SK-N-SH (cell line): ENCODE results near the gene AP3S2. TPM values are rescaled to one million over a fixed set of nuclear protein-coding genes. Genes with fewer than 3 reads are reported as not detected.

Source experiments
- CTCF ChIA-PET: fragments of 300-600, 350-600 bp; formaldehyde crosslinking; extraction: SDS; loops from one replicate; lab custom pipeline; 2021; lab: Yijun Ruan, JAX
- POLR2A ChIA-PET: fragments of 350-600 bp; sonication (Branson Sonifier 250); formaldehyde crosslinking; extraction: SDS; loops from one replicate; lab custom pipeline; 2020; ENCODE audit warnings: antibody characterized with exemption, inconsistent platforms; lab: Yijun Ruan, JAX
- DNase-seq: peaks from one replicate; pipeline ENCODE4 v3.0.0; 2012
- H2AFZ ChIP-seq: fragments of 200-600 bp; sonication (generic); 2 replicates; pipeline ENCODE4 v1.8.1; 2016; ENCODE audit warnings: antibody characterized with exemption, mild to moderate bottlenecking, low read depth
- H3F3A ChIP-seq: fragments of 200-600 bp; sonication (generic); replicated peaks from 2 replicates; pipeline ENCODE3; 2016; ENCODE audit warnings: antibody characterized with exemption, mild to moderate bottlenecking; ENCODE audit not compliant: insufficient read depth
- H3K27ac ChIP-seq, 2 experiments: fragments of 200-500 bp in 1 of 2; fragments of 200-600 bp in 1 of 2; sonication (Bioruptor generic) in 1 of 2; sonication (generic), shearing (Covaris generic) in 1 of 2; 2 replicates each; pipeline versions ENCODE4 v1.5.1 to v1.6.1; 2014 to 2016; ENCODE audit warnings: low read depth in 2 of 2, inconsistent platforms in 1 of 2, low read length in 1 of 2, mild to moderate bottlenecking in 1 of 2, mixed read lengths in 1 of 2
- H3K27me3 ChIP-seq: fragments of 200-600 bp; sonication (generic), shearing (Covaris generic); 2 replicates; pipeline ENCODE4 v1.6.1; 2016; ENCODE audit warnings: mixed run types; ENCODE audit not compliant: insufficient read depth
- H3K36me3 ChIP-seq, 2 experiments: fragments of 200-500 bp in 1 of 2; fragments of 200-600 bp in 1 of 2; sonication (Bioruptor generic) in 1 of 2; sonication (generic) in 1 of 2; replicated peaks in 1 of 2; 2 replicates each; pipeline versions ENCODE3 to v1.5.1; 2014 to 2016; ENCODE audit warnings: low read length in 1 of 2, mild to moderate bottlenecking in 1 of 2; ENCODE audit not compliant: insufficient read depth in 2 of 2, control insufficient read depth in 1 of 2
- H3K4me1 ChIP-seq, 2 experiments: fragments of 200-500 bp in 1 of 2; fragments of 200-600 bp in 1 of 2; sonication (Bioruptor generic) in 1 of 2; sonication (generic), shearing (Covaris generic) in 1 of 2; 2 replicates each; pipeline versions ENCODE4 v1.5.1 to v1.6.1; 2014 to 2016; ENCODE audit warnings: low read depth in 1 of 2, low read length in 1 of 2, mixed run types in 1 of 2; ENCODE audit not compliant: insufficient read depth in 2 of 2, control insufficient read depth in 1 of 2
- H3K4me2 ChIP-seq: fragments of 200-600 bp; sonication (generic), shearing (Covaris generic); 2 replicates; pipeline ENCODE4 v1.6.1; 2017; ENCODE audit warnings: mixed run types
- H3K4me3 ChIP-seq, 2 experiments: fragments of 200-500 bp in 1 of 2; fragments of 200-600 bp in 1 of 2; sonication (Bioruptor generic) in 1 of 2; sonication (generic), shearing (Covaris generic) in 1 of 2; 2 replicates each; pipeline versions ENCODE4 v1.5.1 to v1.8.1; 2014 to 2016; ENCODE audit warnings: low read depth in 2 of 2, inconsistent platforms in 1 of 2, low read length in 1 of 2, mild to moderate bottlenecking in 1 of 2, mixed read lengths in 1 of 2, moderate library complexity in 1 of 2
- H3K79me2 ChIP-seq: fragments of 200-600 bp; sonication (generic); 2 replicates; pipeline ENCODE4 v1.8.1; 2017; ENCODE audit warnings: mild to moderate bottlenecking; ENCODE audit not compliant: insufficient read depth
- H3K9ac ChIP-seq: fragments of 200-600 bp; sonication (generic); 2 replicates; pipeline ENCODE4 v1.6.1; 2017; ENCODE audit warnings: mixed run types
- H3K9me2 ChIP-seq: fragments of 200-600 bp; sonication (generic); 2 replicates; pipeline ENCODE4 v1.6.1; 2017; ENCODE audit warnings: mixed run types
- H3K9me3 ChIP-seq: fragments of 200-600 bp; sonication (generic); 2 replicates; pipeline ENCODE4 v1.6.1; 2017; ENCODE audit warnings: mixed run types, mild to moderate bottlenecking, moderate library complexity
- H4K20me1 ChIP-seq: fragments of 200-600 bp; sonication (generic); 2 replicates; pipeline ENCODE4 v1.6.1; 2017; ENCODE audit warnings: mild to moderate bottlenecking, mixed run types; ENCODE audit not compliant: insufficient read depth
- FOSL2 ChIP-seq: IDR thresholded peaks from 2 replicates; pipeline ENCODE4 v1.4.0; 2012; ENCODE audit warnings: low read depth, mild to moderate bottlenecking, moderate library complexity, borderline replicate concordance
- GABPA ChIP-seq: IDR thresholded peaks from 2 replicates; pipeline ENCODE4 v1.4.0; 2012; ENCODE audit warnings: low read depth, mild to moderate bottlenecking
- GATA2 ChIP-seq: sonication (generic); formaldehyde crosslinking; IDR thresholded peaks from 2 replicates; pipeline ENCODE4 v1.5.0; 2020; ENCODE audit warnings: mild to moderate bottlenecking, missing genetic modification reagents
- JUND ChIP-seq: IDR thresholded peaks from 2 replicates; pipeline ENCODE4 v1.4.0; 2012
- MAX ChIP-seq: IDR thresholded peaks from 2 replicates; pipeline ENCODE4 v1.4.0; 2012; ENCODE audit warnings: low read depth
- NFIC ChIP-seq: IDR thresholded peaks from 2 replicates; pipeline ENCODE4 v1.4.0; 2012; ENCODE audit warnings: borderline replicate concordance
- NRF1 ChIP-seq: IDR thresholded peaks from 2 replicates; pipeline ENCODE4 v1.6.1; 2012; ENCODE audit warnings: low read depth, mild to moderate bottlenecking, low read length
- POLR2AphosphoS5 ChIP-seq: IDR thresholded peaks from 2 replicates; pipeline ENCODE4 v1.6.1; 2012; ENCODE audit warnings: low read depth, low read length
- RAD21 ChIP-seq: IDR thresholded peaks from 2 replicates; pipeline ENCODE4 v1.6.1; 2012; ENCODE audit warnings: mild to moderate bottlenecking, low read length
- RCOR1 ChIP-seq: fragments of 150-350 bp; IDR thresholded peaks from 2 replicates; pipeline ENCODE4 v1.6.1; 2017; ENCODE audit warnings: antibody characterized with exemption, low read length
- SIN3A ChIP-seq: IDR thresholded peaks from 2 replicates; pipeline ENCODE4 v1.6.1; 2012; ENCODE audit warnings: low read depth, mild to moderate bottlenecking, low read length, moderate library complexity, borderline replicate concordance
- TAF1 ChIP-seq: IDR thresholded peaks from 2 replicates; pipeline ENCODE4 v1.6.1; 2012; ENCODE audit warnings: low read depth, mild to moderate bottlenecking, low read length, moderate library complexity, borderline replicate concordance
- TCF12 ChIP-seq: IDR thresholded peaks from 2 replicates; pipeline ENCODE4 v1.4.0; 2012
- TEAD4 ChIP-seq: IDR thresholded peaks from 2 replicates; pipeline ENCODE4 v1.4.0; 2012; ENCODE audit warnings: mild to moderate bottlenecking, borderline replicate concordance; ENCODE audit not compliant: insufficient read depth
- USF1 ChIP-seq: IDR thresholded peaks from 2 replicates; pipeline ENCODE4 v1.4.0; 2012; ENCODE audit warnings: low read depth, borderline replicate concordance
- USF2 ChIP-seq: fragments of 150-350 bp; IDR thresholded peaks from 2 replicates; pipeline ENCODE4 v1.6.1; 2017; ENCODE audit warnings: antibody characterized with exemption, low read length, low read depth, borderline replicate concordance
- WGBS: methylation state at CpG from one replicate; pipeline ENCODE4 v1.1.6; 2017; ENCODE audit warnings: low lambda C conversion rate; 5-methylcytosine and 5-hydroxymethylcytosine counted together
- polyA plus RNA-seq, 3 experiments: library from polyadenylated mRNA; depleted of rRNA; stranded (reverse); fragments of >200 nt; gene quantifications; 2 replicates each; pipeline ENCODE4 v1.2.3, GENCODE V29; 2012
- TF ChIP-seq, protein P1 (sequence below): fragments of 150-350 bp; IDR thresholded peaks from 2 replicates; pipeline ENCODE4 v1.6.1; 2016; ENCODE audit warnings: mild to moderate bottlenecking, low read depth, low read length
- TF ChIP-seq, protein P2 (sequence below): IDR thresholded peaks from 2 replicates; pipeline ENCODE4; 2012

AP3S2 gene
- polyA plus RNA-seq, 1 of the 3 experiments (the other 2 are of a cell fraction) = 11.9 TPM

GRCh38 chr15:89797678-89798201, 96.1 kb downstream of the AP3S2 start:
- H3K9ac ChIP-seq = no peak overlapping the region
- no peaks in the 10 kb centered on the region for H3K27me3 ChIP-seq
- no peak overlapping the region for H3K27ac ChIP-seq
- H3K36me3 ChIP-seq = peaks cover 0 to 5% of the 10 kb centered on the region in 2 experiments
- no peaks in the 10 kb centered on the region for H4K20me1 ChIP-seq
- ChIA-PET POLR2A (no interaction called here), CTCF (interaction anchor here (0.7 to 1.3 kb wide), 2 partner anchors 25 to 38 kb away, joined by 4 to 5 read pairs; no protein-coding TSS in a partner anchor)
- H3K4me1 ChIP-seq = no peaks in the 10 kb centered on the region
- 85% methylated on average over 4 of the region's 4 CpGs for WGBS
- H3F3A ChIP-seq = no peaks in the 10 kb centered on the region
- H3K4me2 ChIP-seq = no peak overlapping the region
- no peaks in the 10 kb centered on the region for H3K9me3 ChIP-seq
- H3K79me2 ChIP-seq = no peaks in the 10 kb centered on the region
- no peak overlapping the region for H3K4me3 ChIP-seq
- no peak for DNase-seq
- TF ChIP-seq GATA2 (no peak), POLR2AphosphoS5 (no peak), MAX (no peak), SIN3A (no peak), RCOR1 (no peak), JUND (no peak), NRF1 (no peak), TEAD4 (no peak), USF1 (no peak), GABPA (no peak), TAF1 (no peak), RAD21 (no peak)
- TF ChIP-seq, protein P1, sequence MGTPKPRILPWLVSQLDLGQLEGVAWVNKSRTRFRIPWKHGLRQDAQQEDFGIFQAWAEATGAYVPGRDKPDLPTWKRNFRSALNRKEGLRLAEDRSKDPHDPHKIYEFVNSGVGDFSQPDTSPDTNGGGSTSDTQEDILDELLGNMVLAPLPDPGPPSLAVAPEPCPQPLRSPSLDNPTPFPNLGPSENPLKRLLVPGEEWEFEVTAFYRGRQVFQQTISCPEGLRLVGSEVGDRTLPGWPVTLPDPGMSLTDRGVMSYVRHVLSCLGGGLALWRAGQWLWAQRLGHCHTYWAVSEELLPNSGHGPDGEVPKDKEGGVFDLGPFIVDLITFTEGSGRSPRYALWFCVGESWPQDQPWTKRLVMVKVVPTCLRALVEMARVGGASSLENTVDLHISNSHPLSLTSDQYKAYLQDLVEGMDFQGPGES = no peak
- no peaks in the 10 kb centered on the region for H3K9me2 ChIP-seq
- H2AFZ ChIP-seq = no peak overlapping the region

DNA sequence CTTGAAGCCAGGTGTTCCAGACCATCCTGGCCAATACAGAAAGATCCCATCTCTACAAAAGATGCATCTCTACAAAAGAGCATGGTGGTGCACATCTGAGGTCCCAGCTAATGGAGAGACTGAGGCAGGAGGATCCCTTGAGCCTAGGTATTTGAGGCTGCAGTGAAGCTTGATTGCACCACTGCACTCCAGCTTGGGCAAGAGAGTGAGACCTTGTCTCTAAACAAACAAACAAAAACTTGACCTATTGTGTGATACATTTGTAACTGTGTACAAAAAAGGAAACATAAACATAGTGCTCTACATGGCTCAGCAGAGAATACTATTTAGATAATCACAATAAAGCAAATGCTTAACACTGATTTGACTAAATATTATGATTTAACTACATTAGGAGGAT, 97.8 kb downstream of the AP3S2 start:
- Histone ChIP-seq H3K36me3 (no peaks in the 10 kb centered on the region), H3K9ac (no peak overlapping the region), H3F3A (no peaks in the 10 kb centered on the region), H3K9me3 (no peaks in the 10 kb centered on the region), H3K4me3 (no peak overlapping the region), H3K79me2 (no peaks in the 10 kb centered on the region), H3K4me2 (no peak overlapping the region), H3K27me3 (no peaks in the 10 kb centered on the region), H4K20me1 (no peaks in the 10 kb centered on the region), H3K27ac (no peak overlapping the region), H3K4me1 (no peaks in the 10 kb centered on the region), H2AFZ (no peak overlapping the region), H3K9me2 (no peaks in the 10 kb centered on the region)
- no peak for DNase-seq
- TF ChIP-seq USF2 (no peak), TCF12 (no peak), TAF1 (no peak), NFIC (no peak), FOSL2 (no peak), GATA2 (no peak), POLR2AphosphoS5 (no peak)
- TF ChIP-seq, protein P1 = no peak
- TF ChIP-seq, protein P2, sequence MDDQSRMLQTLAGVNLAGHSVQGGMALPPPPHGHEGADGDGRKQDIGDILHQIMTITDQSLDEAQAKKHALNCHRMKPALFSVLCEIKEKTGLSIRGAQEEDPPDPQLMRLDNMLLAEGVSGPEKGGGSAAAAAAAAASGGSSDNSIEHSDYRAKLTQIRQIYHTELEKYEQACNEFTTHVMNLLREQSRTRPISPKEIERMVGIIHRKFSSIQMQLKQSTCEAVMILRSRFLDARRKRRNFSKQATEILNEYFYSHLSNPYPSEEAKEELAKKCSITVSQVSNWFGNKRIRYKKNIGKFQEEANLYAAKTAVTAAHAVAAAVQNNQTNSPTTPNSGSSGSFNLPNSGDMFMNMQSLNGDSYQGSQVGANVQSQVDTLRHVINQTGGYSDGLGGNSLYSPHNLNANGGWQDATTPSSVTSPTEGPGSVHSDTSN = no peak
- CTCF ChIA-PET = interaction anchor here (1.3 kb wide), 1 partner anchor 79 kb away, joined by 5 read pairs; no protein-coding TSS in a partner anchor
- POLR2A ChIA-PET = no interaction called here
